ENCODE results near the gene SMC1B. TPM values are rescaled to one million over a fixed set of nuclear protein-coding genes. Genes with fewer than 3 reads are reported as not detected.

The SMC1B gene
- total and polyA plus RNA-seq, 9 of the 15 experiments (the other 6 are each of a cell fraction or from before 2014, with no cell fraction given) = 0.03 TPM; not detected in 8

- Histone ChIP-seq H3K79me2 (ENCODE audit: control insufficient read depth, insufficient read depth, low read length) (no peaks in the 10 kb centered on the region), H2AFZ (ENCODE audit: low read depth, low read length) (no peak overlapping the region), H3K36me3 (ENCODE audit: control insufficient read depth, insufficient read depth, low read length) (no peaks in the 10 kb centered on the region), H3K9me1 (ENCODE audit: control insufficient read depth, insufficient read depth, low read length) (no peaks in the 10 kb centered on the region), H3K4me2 (ENCODE audit: insufficient read depth, low read length) (no peak overlapping the region), H3K27ac (ENCODE audit: extremely low read depth, low read depth, low read length) (no peak overlapping the region), H3K4me1 (replicated peaks in 1 of 2; ENCODE audit: control insufficient read depth in 2 of 2, insufficient read depth in 2 of 2, low read length in 2 of 2) (no peaks in the 10 kb centered on the region), H3K4me3 (no peak overlapping the region), H4K20me1 (replicated peaks; ENCODE audit: control insufficient read depth, insufficient read depth, low read length) (no peaks in the 10 kb centered on the region), H3K9me3 (replicated peaks; ENCODE audit: control insufficient read depth, insufficient read depth, low read depth, low read length) (no peaks in the 10 kb centered on the region), H3K9ac (ENCODE audit: insufficient read depth in 1 of 2, low read depth in 2 of 2, low read length in 2 of 2) (no peak overlapping the region), H3K27me3 (ENCODE audit: control insufficient read depth in 2 of 2, insufficient read depth in 2 of 2, low read length in 2 of 2) (peaks cover 0 to 16% of the 10 kb centered on the region in 2 experiments; a peak in 2 of 5 replicates)
- ATAC-seq = no peak
- ChIA-PET POLR2A (no interaction called here), CTCF (ENCODE audit: low intra/inter-chr PET ratio) (no interaction called here)
- 10% methylated on average over 4 of the region's 27 CpGs for WGBS (ENCODE audit: insufficient coverage, low coverage, missing lambda C conversion rate)
- no peak for TF ChIP-seq KHSRP (IDR thresholded peaks at IDR 0.05)
- no peak for TF ChIP-seq MECOM (CRISPR knock-in tag; IDR thresholded peaks at IDR 0.05)
- no peak for TF ChIP-seq CREBBP (IDR thresholded peaks at IDR 0.05; ENCODE audit: low read depth, low read length)
- TF ChIP-seq TEAD1 (CRISPR knock-in tag; IDR thresholded peaks at IDR 0.05) = no peak
- TF ChIP-seq E2F6 (IDR thresholded peaks at IDR 0.05; ENCODE audit: borderline replicate concordance in 1 of 2, extremely low read depth in 1 of 2, insufficient read depth in 1 of 2, insufficient read length in 1 of 2, low read depth in 1 of 2, low read length in 1 of 2, poor library complexity in 1 of 2, severe bottlenecking in 1 of 2) = no peak
- TF ChIP-seq ZSCAN29 (IDR thresholded peaks at IDR 0.05) = no peak
- no TSS peak for BruUV-seq (replicated peaks)
- FAIRE-seq = no peak
- intact Hi-C loops (cut with micrococcal nuclease) = no loop called here
- in situ Hi-C loops (cut with MboI) = no loop called here
- DNase-seq (ENCODE audit: extremely low read depth in 1 of 4, low spot score in 3 of 4) = no peak
Measured at GRCh38 chr22:45413013-45413367, 409 bp downstream of the SMC1B start.

Data from K562 (cell line).